ENCODE measurements around the gene TLK2.

DNA sequence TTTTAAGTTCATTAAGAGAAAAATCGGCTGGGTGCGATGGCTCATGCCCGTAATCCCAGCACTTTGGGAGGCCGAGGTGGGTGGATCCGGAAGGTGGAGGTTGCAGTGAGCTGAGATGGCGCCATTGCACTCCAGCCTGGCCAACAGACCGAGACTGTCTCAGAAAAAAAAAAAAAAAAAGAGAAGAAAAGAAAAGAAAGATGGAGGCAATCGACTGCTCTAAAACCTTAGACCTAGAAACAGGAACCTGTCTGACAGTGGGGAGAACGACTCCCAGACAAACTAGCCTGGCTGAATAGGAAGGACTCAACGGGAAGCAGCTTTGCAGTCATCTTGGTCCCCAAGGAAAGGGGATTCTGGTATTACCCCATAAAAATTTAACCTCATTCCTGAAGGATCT, 162.5 kb downstream of the TLK2 start:
- TF ChIP-seq ZBTB7A (IDR thresholded peaks at IDR 0.05; ENCODE audit: low read depth) (no peak), EP300 (IDR thresholded peaks at IDR 0.05; ENCODE audit: borderline replicate concordance) (no peak)

Data from Ishikawa (cell line).